GM12873 (cell line): ENCODE measurements around the gene NME4.

Experiments
- CTCF ChIP-seq: IDR thresholded peaks from 2 replicates; pipeline ENCODE4 v1.5.1; 2012; ENCODE audit warnings: low read depth, mild to moderate bottlenecking, moderate library complexity, low read length, control low read depth; ENCODE audit not compliant: insufficient read depth; ENCODE audit errors: missing control alignments

The NME4 gene

GRCh38 chr16:440627-441026 lies 43.6 kb downstream of the NME4 start:
- TF ChIP-seq CTCF: no peak

GRCh38 chr16:441447-441846 lies 44.4 kb downstream of the NME4 start:
- TF ChIP-seq CTCF: no peak

GRCh38 chr16:442976-443375 lies 46.0 kb downstream of the NME4 start:
- no peak for TF ChIP-seq CTCF

GRCh38 chr16:444027-444426 lies 47.0 kb downstream of the NME4 start:
- TF ChIP-seq CTCF: no peak

- TF ChIP-seq CTCF: no peak
Measured at GRCh38 chr16:445566-445965, 48.6 kb downstream of the NME4 start.
